HG03432 (cell line): ENCODE results near the gene VMP1.
"Not testable (repeated sequence)": the region's sequence is repeated elsewhere in the genome, so short reads cannot be mapped to it uniquely, and the experiment has no call there.

Experiments used
- ATAC-seq: cut with Tn5 transposase; IDR thresholded peaks from one replicate; pipeline ENCODE4 v1.9.1; 2021; ENCODE audit warnings: mild to moderate bottlenecking, moderate library complexity; ENCODE audit not compliant: unreplicated experiment

VMP1 gene

DNA sequence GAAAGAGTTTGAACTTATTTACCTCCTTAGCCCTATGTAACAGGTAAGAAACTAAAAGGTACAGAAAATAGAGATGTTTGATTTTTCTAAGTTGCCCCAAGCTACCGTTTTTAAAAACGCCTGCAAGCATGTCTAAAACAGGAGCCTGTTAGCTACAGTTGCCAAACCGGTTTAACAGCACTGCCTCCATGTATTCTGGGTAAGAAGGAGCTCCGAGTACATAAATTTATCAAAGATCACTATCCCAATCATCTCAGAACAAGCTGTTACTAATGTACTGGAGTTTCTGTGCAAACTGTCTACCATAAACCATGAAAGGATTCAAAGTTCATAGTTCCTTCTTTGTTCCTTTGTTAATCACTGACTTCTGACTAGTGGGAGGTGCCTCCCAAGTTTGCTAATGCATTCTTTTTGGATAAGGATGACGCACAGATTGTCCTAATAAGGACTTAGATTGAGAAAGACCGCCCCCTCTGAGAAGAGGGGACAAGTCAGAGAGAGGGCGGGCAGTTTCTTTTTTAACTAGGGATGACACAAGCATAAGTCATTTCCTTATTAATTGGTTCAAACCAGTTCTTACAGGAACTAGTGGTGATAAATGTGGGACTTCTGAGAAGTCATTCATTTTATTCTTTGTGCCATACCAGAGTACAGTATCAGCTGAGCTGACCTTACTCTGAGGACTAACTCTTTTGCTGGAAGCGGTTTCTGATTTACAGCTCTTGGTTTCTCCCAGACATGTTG lies 130.0 kb downstream of the VMP1 start:
- ATAC-seq: peak; percentile 82

DNA sequence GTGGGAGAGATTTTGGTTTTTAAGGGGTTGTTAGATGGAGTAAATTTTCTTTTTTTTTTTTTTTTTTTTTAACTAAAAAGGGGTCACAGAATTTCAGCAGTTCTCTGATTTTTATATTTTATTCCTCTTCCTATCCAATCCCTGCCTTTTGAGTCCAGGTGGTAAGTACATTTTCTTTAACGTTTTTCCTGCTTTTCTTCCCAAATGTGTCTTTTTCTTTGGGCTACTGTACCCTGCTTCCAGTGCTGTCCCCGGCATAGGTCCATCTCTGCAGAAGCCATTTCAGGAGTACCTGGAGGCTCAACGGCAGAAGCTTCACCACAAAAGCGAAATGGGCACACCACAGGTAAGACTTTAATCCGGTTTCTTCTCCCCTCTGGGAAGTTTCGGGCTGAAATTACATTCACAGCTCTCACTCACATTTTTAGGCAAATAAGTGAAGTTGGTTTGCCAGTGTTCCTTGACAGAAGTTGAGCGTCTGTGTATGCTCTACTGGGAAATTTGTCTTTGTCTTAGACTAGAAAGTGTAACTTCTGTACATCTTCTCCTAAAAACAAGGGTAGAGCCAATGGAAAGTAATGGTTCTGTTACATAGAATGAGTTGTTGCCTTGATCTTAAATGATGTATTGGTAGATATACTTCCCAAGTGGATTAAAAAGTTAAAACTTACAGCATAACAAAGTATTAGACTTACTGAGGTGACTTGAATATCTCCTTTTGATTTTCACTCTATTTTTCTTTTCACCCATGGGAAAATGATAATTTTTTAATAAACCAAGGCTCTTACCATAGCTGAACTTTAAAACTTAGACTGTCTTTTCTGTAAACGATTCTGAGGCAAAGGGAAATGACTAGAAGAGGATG lies 130.8 kb downstream of the VMP1 start:
- no peak for ATAC-seq

- ATAC-seq: no peak
Measured at GRCh38 chr17:59839651-59840328, 132.3 kb downstream of the VMP1 start.

DNA sequence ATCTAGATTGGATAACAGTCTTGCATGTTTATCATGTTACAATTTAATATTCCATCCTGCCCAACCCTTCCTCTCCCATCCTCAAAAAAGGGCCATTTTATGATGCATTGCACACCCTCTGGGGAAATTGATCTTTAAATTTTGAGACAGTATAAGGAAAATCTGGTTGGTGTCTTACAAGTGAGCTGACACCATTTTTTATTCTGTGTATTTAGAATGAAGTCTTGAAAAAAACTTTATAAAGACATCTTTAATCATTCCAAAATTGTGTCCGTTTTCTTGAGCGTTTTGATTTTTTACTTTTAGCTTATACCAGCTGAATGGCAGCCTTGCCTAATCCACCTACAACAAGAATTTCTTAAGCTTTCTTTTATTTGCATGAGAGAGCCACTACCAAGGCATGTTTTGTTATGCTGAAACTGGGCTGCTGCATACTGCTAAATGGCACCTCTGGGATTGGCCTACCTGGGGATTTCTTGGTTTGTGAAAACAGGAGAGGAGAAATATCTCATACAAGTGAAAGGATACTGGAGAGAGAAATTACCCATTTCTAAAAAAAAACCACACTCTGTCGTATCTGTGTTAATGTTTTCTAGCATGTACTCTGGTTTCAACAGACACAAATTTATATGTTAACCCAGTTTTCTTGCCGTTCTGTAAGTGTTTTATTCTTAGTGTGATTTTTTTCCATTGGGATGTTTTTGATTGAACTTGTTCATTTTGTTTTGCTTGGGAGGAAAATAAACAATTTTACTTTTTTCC lies 133.1 kb downstream of the VMP1 start:
- ATAC-seq: no peak

- ATAC-seq: not testable (repeated sequence)
Measured at GRCh38 chr17:59841091-59841881, 133.8 kb downstream of the VMP1 start.

- not testable (repeated sequence) for ATAC-seq
Measured at GRCh38 chr17:59841882-59842263, 134.4 kb downstream of the VMP1 start.

DNA sequence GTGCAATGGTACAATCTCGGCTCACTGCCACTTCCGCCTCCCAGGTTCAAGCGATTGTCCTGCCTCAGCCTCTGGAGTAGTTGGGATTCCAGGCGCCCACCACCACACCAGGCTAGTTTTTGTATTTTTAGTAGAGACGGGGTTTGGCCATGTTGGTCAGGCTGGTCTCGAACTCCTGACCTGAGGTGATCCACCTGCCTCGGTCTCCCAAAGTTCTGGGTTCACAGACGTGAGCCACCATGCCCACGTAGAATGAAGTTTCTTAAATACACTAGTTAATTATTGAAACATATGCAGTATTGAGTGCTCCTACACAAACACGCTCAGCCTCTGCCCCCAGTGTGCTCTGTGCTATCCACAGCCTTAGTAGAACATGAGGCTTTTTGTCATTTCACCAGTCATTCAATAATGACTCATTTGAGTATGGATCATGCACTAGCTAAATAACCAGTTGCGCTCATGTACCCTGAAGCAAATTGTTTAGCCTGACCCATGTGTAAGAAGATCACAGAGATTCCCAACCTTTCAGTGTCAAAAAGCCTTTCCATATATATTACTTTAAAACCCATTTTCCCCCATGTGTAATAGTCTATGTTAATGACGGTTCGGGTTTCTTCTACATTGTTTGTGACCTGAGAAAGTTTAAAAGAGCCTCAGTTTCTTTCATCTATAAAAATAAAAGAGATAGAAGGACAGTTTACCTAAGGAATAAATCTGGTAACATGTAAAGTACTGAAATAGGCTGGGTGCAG lies 135.6 kb downstream of the VMP1 start:
- peak; percentile 32 for ATAC-seq

DNA sequence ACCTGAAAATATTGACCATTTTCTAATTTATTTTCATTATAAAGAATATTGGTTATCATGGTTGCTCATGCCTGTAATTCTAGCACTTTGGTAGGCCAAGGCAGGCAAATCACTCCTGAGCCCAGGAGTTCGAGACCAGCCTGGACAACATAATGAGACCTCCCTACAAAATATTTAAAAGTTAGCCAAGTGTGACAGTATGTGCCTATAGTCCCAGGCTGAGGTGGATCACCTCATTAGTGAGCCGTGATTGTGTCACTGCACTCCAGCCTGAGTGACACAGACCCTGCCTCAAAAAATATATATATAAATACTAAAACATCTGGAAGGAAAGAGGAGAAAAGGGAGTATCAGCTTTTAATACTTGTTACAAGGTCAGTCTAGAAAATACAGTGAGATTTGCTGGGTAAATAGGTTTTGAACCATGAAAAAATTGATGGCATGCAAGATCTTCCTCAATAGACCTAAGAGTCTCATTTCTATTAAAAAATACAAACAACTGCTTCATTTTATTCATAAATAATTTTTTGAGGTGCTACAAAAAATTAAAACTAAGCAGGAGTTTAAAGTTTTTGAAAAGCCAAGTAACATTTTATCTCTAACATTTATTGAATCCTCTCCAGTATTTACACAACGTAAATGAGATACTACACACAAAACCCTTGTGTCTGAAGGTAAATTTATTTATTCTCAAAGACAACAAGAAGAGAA lies 137.6 kb downstream of the VMP1 start:
- ATAC-seq: no peak

- ATAC-seq: no peak
Measured at GRCh38 chr17:59845595-59846393, 138.3 kb downstream of the VMP1 start.

DNA sequence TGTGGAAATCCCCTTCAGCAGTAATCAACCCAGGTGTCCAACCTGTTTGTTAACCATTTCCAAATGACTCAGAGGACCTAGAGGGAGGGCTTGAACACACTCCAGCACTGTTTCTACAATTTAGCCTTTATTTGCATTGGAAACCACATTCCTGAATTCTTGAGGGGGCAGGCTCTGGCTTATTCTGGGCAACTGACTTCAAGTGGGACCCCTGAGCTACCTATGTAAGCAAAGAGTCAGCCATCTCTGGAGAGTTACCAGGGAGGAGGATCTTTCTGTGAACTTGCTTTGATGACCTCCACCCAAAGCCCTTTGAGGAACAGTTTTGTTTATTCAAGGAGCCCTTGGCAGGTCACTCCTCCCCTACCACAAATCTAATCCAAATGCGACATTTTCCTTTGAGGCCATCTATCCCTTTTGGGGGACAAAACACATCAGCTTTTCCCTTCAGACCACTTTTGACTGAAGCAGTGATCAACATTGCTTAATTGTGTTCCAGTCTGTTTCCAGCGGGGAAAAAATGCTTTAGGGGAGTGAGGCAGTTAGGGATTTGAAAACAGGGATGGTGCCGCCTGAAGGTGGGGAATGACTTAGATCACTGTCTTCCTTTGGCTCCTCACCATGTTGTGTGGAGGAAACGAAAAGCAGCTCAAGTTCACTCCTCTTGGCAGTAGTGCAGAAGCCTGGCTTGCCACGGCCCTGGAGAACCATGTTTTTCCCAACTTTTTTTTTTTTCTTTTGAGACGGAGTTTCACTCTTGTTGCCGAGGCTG lies 139.1 kb downstream of the VMP1 start:
- peak; percentile 52 for ATAC-seq

DNA sequence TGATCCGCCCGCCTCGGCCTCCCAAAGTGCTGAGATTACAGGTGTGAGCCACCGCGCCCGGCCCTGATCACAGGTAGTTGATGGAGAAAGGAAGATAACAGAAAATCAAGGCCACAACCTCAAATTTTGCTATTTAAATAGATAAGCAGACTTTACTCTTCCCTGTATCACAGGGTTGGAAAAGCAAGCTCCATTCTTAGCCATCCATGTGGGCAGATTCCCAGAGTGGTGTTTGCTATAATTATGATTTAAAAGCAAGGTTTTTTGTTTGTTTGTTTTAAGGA lies 140.9 kb downstream of the VMP1 start:
- ATAC-seq: no peak

DNA sequence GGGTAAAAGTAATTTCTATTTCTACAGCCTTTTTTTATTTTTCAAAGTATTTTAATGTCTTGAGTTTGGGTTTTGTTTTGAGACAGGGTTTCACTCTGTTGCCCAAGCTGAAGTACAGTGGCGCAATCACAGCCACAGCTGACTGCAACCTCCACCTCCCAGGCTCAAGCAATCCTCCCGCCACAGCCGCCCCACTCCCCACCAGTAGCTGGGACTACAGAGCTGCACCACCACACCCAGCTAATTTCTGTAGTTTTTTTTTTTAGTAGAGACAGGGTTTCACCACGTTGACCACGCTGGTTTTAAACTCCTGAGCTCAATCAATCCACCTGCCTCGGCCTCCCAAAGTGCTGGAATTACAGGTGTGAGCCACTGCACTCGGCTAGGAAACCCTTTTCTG lies 141.3 kb downstream of the VMP1 start:
- peak; percentile 51 for ATAC-seq

GRCh38 chr17:59850311-59850710 lies 142.9 kb downstream of the VMP1 start:
- ATAC-seq: not testable (repeated sequence)

- ATAC-seq: no peak
Measured at GRCh38 chr17:59851439-59852375, 144.3 kb downstream of the VMP1 start.

DNA sequence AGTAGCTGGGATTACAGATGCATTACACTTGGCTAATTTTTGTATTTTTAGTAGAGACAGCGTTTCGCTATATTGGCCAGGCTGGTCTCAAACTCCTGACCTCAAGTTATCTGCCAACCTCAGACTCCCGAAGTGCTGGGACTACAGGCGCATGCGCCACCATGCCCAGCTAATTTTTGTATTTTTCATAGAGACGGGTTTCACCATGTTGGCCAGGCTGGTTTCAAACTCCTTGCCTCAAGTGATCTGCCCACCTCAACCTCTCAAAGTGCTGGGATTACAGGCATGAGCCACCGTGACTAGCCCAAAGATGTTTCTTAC lies 145.4 kb downstream of the VMP1 start:
- not testable (repeated sequence) for ATAC-seq

DNA sequence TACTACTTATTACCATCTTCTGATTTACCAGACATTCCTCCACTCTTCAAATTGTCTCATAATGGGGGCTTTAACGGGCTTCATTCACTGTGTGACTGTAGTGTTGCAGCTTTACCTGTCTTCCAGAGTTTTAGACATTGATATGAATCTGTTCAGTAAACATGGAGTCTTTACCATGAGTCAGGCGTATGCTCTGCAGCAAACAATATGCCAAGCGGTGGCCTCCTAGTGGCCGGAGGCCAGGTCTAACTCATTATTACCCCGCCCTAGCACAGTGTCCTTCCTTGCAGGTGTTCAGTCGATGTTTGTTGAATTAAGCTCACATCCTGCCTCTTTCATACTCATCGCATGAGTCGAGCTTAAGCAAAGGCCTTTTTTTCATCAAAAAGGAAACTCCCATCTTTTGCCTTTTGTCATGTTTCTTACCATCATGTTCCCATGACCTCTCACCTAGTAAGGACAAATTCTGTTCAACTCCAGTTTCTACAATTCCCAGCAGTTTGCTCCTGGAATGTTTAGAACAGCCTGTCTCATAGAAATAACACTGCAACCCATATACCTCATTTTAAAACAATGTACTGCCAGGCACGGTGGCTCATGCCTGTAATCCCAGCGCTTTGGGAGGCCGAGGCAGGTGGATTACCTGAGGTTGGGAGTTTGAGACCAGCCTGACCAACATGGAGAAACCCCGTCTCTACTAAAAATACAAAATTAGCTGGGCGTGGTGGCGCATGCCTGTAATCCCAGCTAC lies 145.9 kb downstream of the VMP1 start:
- ATAC-seq: no peak
